IMR-90 (cell line): ENCODE data around the gene GBA2. TPM values are rescaled to one million over a fixed set of nuclear protein-coding genes. Genes with fewer than 3 reads are reported as not detected.
A peak's percentile ranks its signal among the peaks of the same experiment; 100 is the strongest.

ENCODE experiments used
- ATAC-seq: fragments of 200-7000 bp; cut with Tn5 transposase; 2 replicates; pipeline ENCODE4 v1.9.1; 2020; ENCODE audit warnings: low read depth, mild to moderate bottlenecking, moderate library complexity
- BruUV-seq: library from RNA; stranded (reverse); fragments of 400-500 nt; replicated peaks from 2 replicates; lab custom pipeline; 2021; lab: Mats Ljungman, UMichigan
- CTCF ChIA-PET: fragments of 300-600 bp; formaldehyde crosslinking; extraction: SDS; loops from one replicate; lab custom pipeline; 2021; ENCODE audit warnings: antibody characterized with exemption; lab: Yijun Ruan, JAX
- POLR2A ChIA-PET: fragments of 300-600 bp; sonication (Branson Sonifier 250); formaldehyde crosslinking; loops from one replicate; lab custom pipeline; 2022; ENCODE audit warnings: antibody characterized with exemption; ENCODE audit not compliant: unreplicated experiment; lab: Charles Lee
- DNase-seq: peaks from one replicate; pipeline ENCODE4 v3.0.0; 2013
- H2AFZ ChIP-seq: replicated peaks from 2 replicates; pipeline ENCODE3; 2013; ENCODE audit warnings: low read length, mild to moderate bottlenecking; ENCODE audit not compliant: poor library complexity
- H2AK5ac ChIP-seq: 2 replicates; pipeline ENCODE4 v1.6.1; 2013; ENCODE audit warnings: low read depth, low read length, inconsistent platforms
- H2AK9ac ChIP-seq: replicated peaks from 2 replicates; pipeline ENCODE3; 2013; ENCODE audit warnings: mild to moderate bottlenecking, low read depth, low read length, moderate library complexity; ENCODE audit not compliant: poor library complexity
- H2BK120ac ChIP-seq: 2 replicates; pipeline ENCODE4 v1.6.1; 2013; ENCODE audit warnings: low read depth, low read length, inconsistent platforms
- H2BK15ac ChIP-seq: 3 replicates; pipeline ENCODE4 v1.6.1; 2013; ENCODE audit warnings: low read depth, low read length, inconsistent platforms
- H2BK20ac ChIP-seq: 2 replicates; pipeline ENCODE4 v1.6.1; 2013; ENCODE audit warnings: low read depth, mild to moderate bottlenecking, inconsistent platforms, low read length, moderate library complexity
- H2BK5ac ChIP-seq: 2 replicates; pipeline ENCODE4 v1.6.1; 2013; ENCODE audit warnings: mild to moderate bottlenecking, low read depth, low read length, inconsistent platforms; ENCODE audit not compliant: poor library complexity, severe bottlenecking
- H3K14ac ChIP-seq: replicated peaks from 2 replicates; pipeline ENCODE4 v1.6.1; 2013; ENCODE audit warnings: low read depth, low read length, inconsistent platforms
- H3K18ac ChIP-seq: 2 replicates; pipeline ENCODE4 v1.6.1; 2013; ENCODE audit warnings: low read depth, low read length, control low read depth
- H3K23ac ChIP-seq: 2 replicates; pipeline ENCODE4 v1.6.1; 2013; ENCODE audit warnings: low read depth, low read length, inconsistent platforms
- H3K27ac ChIP-seq: 2 replicates; pipeline ENCODE4 v1.5.1; 2013; ENCODE audit warnings: mild to moderate bottlenecking, control low read depth, low read length; ENCODE audit not compliant: insufficient read depth
- H3K27me3 ChIP-seq: 2 replicates; pipeline ENCODE4 v1.6.1; 2013; ENCODE audit warnings: low read length; ENCODE audit not compliant: control insufficient read depth, insufficient read depth
- H3K36me3 ChIP-seq: 2 replicates; pipeline ENCODE4 v1.6.1; 2013; ENCODE audit warnings: low read length, mixed read lengths; ENCODE audit not compliant: control insufficient read depth, insufficient read depth
- H3K4ac ChIP-seq: 2 replicates; pipeline ENCODE4 v1.6.1; 2013; ENCODE audit warnings: low read depth, low read length, inconsistent platforms
- H3K4me1 ChIP-seq: 2 replicates; pipeline ENCODE4 v1.6.1; 2013; ENCODE audit warnings: low read length, mixed read lengths; ENCODE audit not compliant: control insufficient read depth, insufficient read depth
- H3K4me2 ChIP-seq: 2 replicates; pipeline ENCODE4 v1.6.1; 2013; ENCODE audit warnings: low read depth, mild to moderate bottlenecking, control low read depth, low read length, moderate library complexity
- H3K4me3 ChIP-seq: 2 replicates; pipeline ENCODE4 v1.5.1; 2013; ENCODE audit warnings: low read depth, mild to moderate bottlenecking, control low read depth, low read length, moderate library complexity; ENCODE audit not compliant: insufficient read depth
- H3K56ac ChIP-seq: 2 replicates; pipeline ENCODE4 v1.6.1; 2013; ENCODE audit warnings: low read length, inconsistent platforms; ENCODE audit not compliant: insufficient read depth; ENCODE audit errors: extremely low read depth
- H3K79me1 ChIP-seq, 2 experiments: 2 replicates each; pipeline ENCODE4 v1.6.1; 2013; ENCODE audit warnings: low read length in 2 of 2, inconsistent platforms in 1 of 2, low read depth in 1 of 2
- H3K9ac ChIP-seq: 2 replicates; pipeline ENCODE4 v1.6.1; 2013; ENCODE audit warnings: low read depth, low read length, control low read depth
- H3K9me1 ChIP-seq: 2 replicates; pipeline ENCODE4 v1.6.1; 2013; ENCODE audit warnings: low read length, inconsistent platforms; ENCODE audit not compliant: insufficient read depth
- H3K9me3 ChIP-seq: 2 replicates; pipeline ENCODE4 v1.6.1; 2013; ENCODE audit warnings: low read length; ENCODE audit not compliant: control insufficient read depth, insufficient read depth
- H4K20me1 ChIP-seq: 2 replicates; pipeline ENCODE4 v1.6.1; 2013; ENCODE audit warnings: low read length, inconsistent platforms; ENCODE audit not compliant: insufficient read depth
- H4K5ac ChIP-seq: 2 replicates; pipeline ENCODE4 v1.6.1; 2013; ENCODE audit warnings: mild to moderate bottlenecking, low read depth, low read length, control low read depth
- H4K8ac ChIP-seq, 2 experiments: 2 replicates each; pipeline ENCODE4 v1.6.1; 2013; ENCODE audit warnings: low read depth in 2 of 2, low read length in 2 of 2, control low read depth in 1 of 2, inconsistent platforms in 1 of 2
- H4K91ac ChIP-seq: 2 replicates; pipeline ENCODE4 v1.6.1; 2013; ENCODE audit warnings: low read depth, low read length, inconsistent platforms; ENCODE audit not compliant: insufficient read depth
- CEBPB ChIP-seq: IDR thresholded peaks from 2 replicates; pipeline ENCODE4 v1.6.1; 2012; ENCODE audit warnings: low read depth, low read length, improper control_type of control experiment
- MAZ ChIP-seq: IDR thresholded peaks from 2 replicates; pipeline ENCODE4 v1.6.1; 2012; ENCODE audit warnings: low read depth, mild to moderate bottlenecking, low read length, improper control_type of control experiment, moderate library complexity, borderline replicate concordance
- MXI1 ChIP-seq: IDR thresholded peaks from 2 replicates; pipeline ENCODE4 v1.6.1; 2012; ENCODE audit warnings: low read depth, mild to moderate bottlenecking, low read length, moderate library complexity, borderline replicate concordance
- NFE2L2 ChIP-seq: fragments of 150-350 bp; IDR thresholded peaks from 2 replicates; pipeline ENCODE4 v1.6.1; 2016; ENCODE audit warnings: low read depth, mild to moderate bottlenecking, low read length
- RFX5 ChIP-seq: IDR thresholded peaks from 2 replicates; pipeline ENCODE4 v1.8.0; 2012; ENCODE audit warnings: low read depth, mild to moderate bottlenecking, low read length, moderate library complexity
- USF2 ChIP-seq: fragments of 150-350 bp; IDR thresholded peaks from 2 replicates; pipeline ENCODE4 v1.6.1; 2017; ENCODE audit warnings: mild to moderate bottlenecking, antibody characterized with exemption, low read length, low read depth
- WGBS, 2 experiments: methylation state at CpG; one replicate each; pipeline versions ENCODE4 v1.1.5 to v1.1.7; 2013; ENCODE audit warnings: missing lambda C conversion rate in 2 of 2; ENCODE audit not compliant: insufficient read length in 1 of 2; ENCODE audit errors: extremely low coverage in 2 of 2; 5-methylcytosine and 5-hydroxymethylcytosine counted together
- dilution Hi-C: fragments of 300-500 bp; cut with HindIII; formaldehyde crosslinking; loops from one replicate; pipeline ENCODE4 v1.14.3; 2018; ENCODE audit warnings: low sequenced_read_pairs; ENCODE audit not compliant: unreplicated experiment
- in situ Hi-C: fragments of 300-500 bp; cut with MboI; formaldehyde crosslinking; loops from 3 replicates; pipeline ENCODE4 v1.14.3; 2019; ENCODE audit warnings: low sequenced_read_pairs, inconsistent platforms, mixed read lengths
- intact Hi-C: fragments of 100-400 bp; cut with micrococcal nuclease; formaldehyde crosslinking; loops from 2 replicates; pipeline ENCODE4 v1.10.0; 2022
- polyA plus RNA-seq, 3 experiments: library from polyadenylated mRNA; depleted of rRNA; stranded (reverse); fragments of >200 nt; gene quantifications; 2 replicates each; pipeline ENCODE4 v1.2.3, GENCODE V29; 2012; ENCODE audit warnings: low replicate concordance in 1 of 3
- total RNA-seq: library from RNA; depleted of rRNA; stranded (reverse); fragments of >200 nt; gene quantifications from 2 replicates; pipeline ENCODE4 v1.2.3, GENCODE V29; 2012

GBA2 gene
- total and polyA plus RNA-seq, 2 of the 4 experiments (the other 2 are of a cell fraction): 18.1 to 38.2 TPM

GRCh38 chr9:35687972-35688557, 61.0 kb downstream of the GBA2 start:
- Histone ChIP-seq H3K9me3 (no peaks in the 10 kb centered on the region), H3K4me1 (peaks cover 37% of the 10 kb centered on the region), H3K9me1 (peaks cover 26% of the 10 kb centered on the region), H2BK15ac (no peak overlapping the region; the same call in 2 of the 3 replicates), H3K27ac (peak overlapping the region; percentile 90), H2AK9ac (peak overlapping the region; percentile 85), H3K9ac (peak overlapping the region; percentile 98), H3K4me3 (peak overlapping the region; percentile 83), H4K20me1 (peaks cover 67% of the 10 kb centered on the region), H3K4me2 (peak overlapping the region; percentile 97), H3K56ac (peak overlapping the region; percentile 91), H2AFZ (peak overlapping the region; percentile 24), H3K79me1 (peaks cover 13 to 77% of the 10 kb centered on the region in 2 experiments), H4K8ac (peak overlapping the region in 1 of 2 experiments; percentile 69; a peak in 2 of 4 replicates), H2BK5ac (peak overlapping the region; percentile 98), H3K4ac (peak overlapping the region; percentile 96), H2BK20ac (peak overlapping the region; percentile 20; the same call in 1 of the 2 replicates), H3K18ac (peak overlapping the region; percentile 65), H3K27me3 (no peaks in the 10 kb centered on the region), H2AK5ac (peak overlapping the region; percentile 5), H2BK120ac (peak overlapping the region; percentile 21; the same call in 1 of the 2 replicates), H3K36me3 (peaks cover 50% of the 10 kb centered on the region), H4K91ac (peak overlapping the region; percentile 3; the same call in 1 of the 2 replicates), H3K23ac (peak overlapping the region; percentile 92), H3K14ac (peak overlapping the region; percentile 100), H4K5ac (peak overlapping the region; percentile 18; the same call in 1 of the 2 replicates)
- BruUV-seq: no TSS peak
- CTCF ChIA-PET: interaction anchor here (0.6 to 1.2 kb wide), 2 partner anchors 8 to 76 kb away, joined by 3 to 7 read pairs; no protein-coding TSS in a partner anchor
- TF ChIP-seq MXI1 (no peak), RFX5 (no peak), CEBPB (no peak), NFE2L2 (no peak), MAZ (no peak), USF2 (no peak)
- in situ Hi-C loops: no loop called here
- no CpG with 5 or more reads among the region's 2 CpGs for WGBS, 2 experiments
- intact Hi-C loops: loop anchor here (10.0 kb wide), 1 partner anchor 83 kb away; the partner anchor contains the start of gene TESK1
- dilution Hi-C loops: no loop called here
- DNase-seq (no peak), ATAC-seq (no peak)
- POLR2A ChIA-PET: interaction anchor here (0.5 to 3.8 kb wide), 8 partner anchors 9 to 323 kb away, joined by 4 to 14 read pairs (median 6); partner anchors contain the start of genes CCDC107, RMRP and RUSC2
